ENCODE data around the gene CDK19. TPM values are rescaled to one million over a fixed set of nuclear protein-coding genes. Genes with fewer than 3 reads are reported as not detected.

The CDK19 gene
- total and polyA plus RNA-seq, 10 of the 15 experiments (the other 5 are each of a cell fraction or from before 2014, with no cell fraction given) = 4.6 to 21.4 (median 12.4) TPM

GRCh38 chr6:110590821-110591351 lies 224.4 kb downstream of the CDK19 start:
- peak; percentile 32 for DNase-seq (ENCODE audit: low read depth, low spot score)
- POLR2A ChIA-PET = no interaction called here
- TF ChIP-seq ATF7 (IDR thresholded peaks at IDR 0.05; ENCODE audit: low read depth) (peak; percentile 37; the same call in 1 of the 2 replicates), ZNF274 (IDR thresholded peaks at IDR 0.05; ENCODE audit: insufficient read depth, insufficient read length) (no peak), MEF2A (IDR thresholded peaks at IDR 0.05; ENCODE audit: insufficient read depth, low read depth, low read length) (no peak), E2F4 (IDR thresholded peaks at IDR 0.05; ENCODE audit: low read depth, low read length) (no peak), MTA3 (IDR thresholded peaks at IDR 0.05; ENCODE audit: borderline replicate concordance, low read length) (0 out of 2 replicates have a peak, but pooled peaks have one; percentile 68), RAD21 (IDR thresholded peaks at IDR 0.05; ENCODE audit: insufficient read depth, low read depth, low read length) (no peak), HDGF (IDR thresholded peaks at IDR 0.05) (no peak), ZZZ3 (IDR thresholded peaks at IDR 0.05; ENCODE audit: control insufficient read depth, insufficient read length, low read depth) (no peak), MTA2 (IDR thresholded peaks at IDR 0.05; ENCODE audit: low read depth) (peak; percentile 65), RUNX3 (IDR thresholded peaks at IDR 0.05; ENCODE audit: low read length) (peak; percentile 96), ZNF622 (IDR thresholded peaks at IDR 0.05) (no peak), SRF (IDR thresholded peaks at IDR 0.05; ENCODE audit: low read depth in 2 of 2, low read length in 2 of 2) (no peak), EGR1 (IDR thresholded peaks at IDR 0.05; ENCODE audit: borderline replicate concordance in 1 of 2, low read depth in 2 of 2, low read length in 2 of 2) (no peak), RB1 (IDR thresholded peaks at IDR 0.05; ENCODE audit: borderline replicate concordance) (no peak), ZNF24 (IDR thresholded peaks at IDR 0.05) (no peak), ZNF384 (IDR thresholded peaks at IDR 0.05; ENCODE audit: borderline replicate concordance, low read depth, low read length) (no peak), ASH2L (IDR thresholded peaks at IDR 0.05; ENCODE audit: borderline replicate concordance, low read depth) (no peak), ZSCAN29 (IDR thresholded peaks at IDR 0.05) (no peak)
- TF ChIP-seq, protein P1, sequence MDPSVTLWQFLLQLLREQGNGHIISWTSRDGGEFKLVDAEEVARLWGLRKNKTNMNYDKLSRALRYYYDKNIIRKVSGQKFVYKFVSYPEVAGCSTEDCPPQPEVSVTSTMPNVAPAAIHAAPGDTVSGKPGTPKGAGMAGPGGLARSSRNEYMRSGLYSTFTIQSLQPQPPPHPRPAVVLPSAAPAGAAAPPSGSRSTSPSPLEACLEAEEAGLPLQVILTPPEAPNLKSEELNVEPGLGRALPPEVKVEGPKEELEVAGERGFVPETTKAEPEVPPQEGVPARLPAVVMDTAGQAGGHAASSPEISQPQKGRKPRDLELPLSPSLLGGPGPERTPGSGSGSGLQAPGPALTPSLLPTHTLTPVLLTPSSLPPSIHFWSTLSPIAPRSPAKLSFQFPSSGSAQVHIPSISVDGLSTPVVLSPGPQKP (IDR thresholded peaks at IDR 0.05; ENCODE audit: low read depth, low read length) = no peak
- TF ChIP-seq, protein P2, sequence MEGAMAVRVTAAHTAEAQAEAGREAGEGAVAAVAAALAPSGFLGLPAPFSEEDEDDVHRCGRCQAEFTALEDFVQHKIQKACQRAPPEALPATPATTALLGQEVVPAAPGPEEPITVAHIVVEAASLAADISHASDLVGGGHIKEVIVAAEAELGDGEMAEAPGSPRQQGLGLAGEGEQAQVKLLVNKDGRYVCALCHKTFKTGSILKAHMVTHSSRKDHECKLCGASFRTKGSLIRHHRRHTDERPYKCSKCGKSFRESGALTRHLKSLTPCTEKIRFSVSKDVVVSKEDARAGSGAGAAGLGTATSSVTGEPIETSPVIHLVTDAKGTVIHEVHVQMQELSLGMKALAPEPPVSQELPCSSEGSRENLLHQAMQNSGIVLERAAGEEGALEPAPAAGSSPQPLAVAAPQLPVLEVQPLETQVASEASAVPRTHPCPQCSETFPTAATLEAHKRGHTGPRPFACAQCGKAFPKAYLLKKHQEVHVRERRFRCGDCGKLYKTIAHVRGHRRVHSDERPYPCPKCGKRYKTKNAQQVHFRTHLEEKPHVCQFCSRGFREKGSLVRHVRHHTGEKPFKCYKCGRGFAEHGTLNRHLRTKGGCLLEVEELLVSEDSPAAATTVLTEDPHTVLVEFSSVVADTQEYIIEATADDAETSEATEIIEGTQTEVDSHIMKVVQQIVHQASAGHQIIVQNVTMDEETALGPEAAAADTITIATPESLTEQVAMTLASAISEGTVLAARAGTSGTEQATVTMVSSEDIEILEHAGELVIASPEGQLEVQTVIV (IDR thresholded peaks at IDR 0.05; ENCODE audit: borderline replicate concordance, partially characterized antibody) = no peak

More at GRCh38 chr6:110590821-110591351, 224.4 kb downstream of the CDK19 start:
- Histone ChIP-seq H3K9me3 (replicated peaks; ENCODE audit: control insufficient read depth, insufficient read depth, low read length) (peaks cover 2% of the 10 kb centered on the region; the same call in 1 of the 3 replicates), H3K4me2 (ENCODE audit: control insufficient read depth, insufficient read depth) (peak overlapping the region; percentile 46; the same call in 1 of the 2 replicates), H3K4me1 (ENCODE audit: control insufficient read depth, insufficient read depth, low read length) (peaks cover 20% of the 10 kb centered on the region), H2AFZ (ENCODE audit: control insufficient read depth, low read depth, low read length) (peak overlapping the region; percentile 83), H3K9ac (ENCODE audit: control insufficient read depth, insufficient read depth, low read length) (no peak overlapping the region), H3K4me3 (no peak overlapping the region), H3K27ac (ENCODE audit: control insufficient read depth, insufficient read depth) (peak overlapping the region; percentile 29), H3K79me2 (ENCODE audit: control insufficient read depth, insufficient read depth, low read length) (no peaks in the 10 kb centered on the region), H3K36me3 (ENCODE audit: control insufficient read depth in 2 of 2, insufficient read depth in 2 of 2, low read length in 1 of 2) (no peaks in the 10 kb centered on the region), H4K20me1 (ENCODE audit: control insufficient read depth, insufficient read depth) (no peaks in the 10 kb centered on the region), H3K27me3 (replicated peaks in 1 of 2; ENCODE audit: control insufficient read depth in 2 of 2, insufficient read depth in 2 of 2, low read length in 1 of 2) (no peaks in the 10 kb centered on the region)
- in situ Hi-C loops (cut with MboI) (no loop called here), intact Hi-C loops (cut with micrococcal nuclease; ENCODE audit: unreplicated experiment) (loop anchor here (1.0 to 2.0 kb wide), 2 partner anchors 26 to 54 kb away; no protein-coding TSS in a partner anchor)
- ChIA-PET RAD21 (ENCODE audit: unreplicated experiment) (interaction anchor here (1.0 to 1.3 kb wide), 11 partner anchors 9 to 419 kb away, joined by 3 to 10 read pairs (median 3); partner anchors contain the start of genes AMD1 and CDK19), SMC1A (ENCODE audit: uncharacterized antibody, unreplicated experiment) (interaction anchor here (0.7 to 2.4 kb wide), 18 partner anchors 10 to 391 kb away, joined by 3 to 11 read pairs (median 4); partner anchors contain the start of genes CDK19 and RPF2), CTCF (interaction anchor here (0.7 to 2.4 kb wide), 10 partner anchors 9 to 420 kb away, joined by 3 to 6 read pairs (median 3); no protein-coding TSS in a partner anchor)
- ATAC-seq (peak; percentile 67), FAIRE-seq (no peak)
- BruUV-seq (replicated peaks) = no TSS peak
- WGBS (ENCODE audit: insufficient coverage, insufficient replicate concordance, low lambda C conversion rate, missing lambda C conversion rate) = 11% methylated on average over 3 of the region's 3 CpGs

Data from GM12878 (cell line).